IPS DF 19.7 (cell line): ENCODE results near the gene CEP170B.
"Not testable (repeated sequence)": the region's sequence is repeated elsewhere in the genome, so short reads cannot be mapped to it uniquely, and the experiment has no call there.

Experiments used
- DNase-seq: peaks from one replicate; pipeline ENCODE4 v3.0.0-alpha.2; 2013; ENCODE audit warnings: low read depth, low spot score

Gene CEP170B

DNA sequence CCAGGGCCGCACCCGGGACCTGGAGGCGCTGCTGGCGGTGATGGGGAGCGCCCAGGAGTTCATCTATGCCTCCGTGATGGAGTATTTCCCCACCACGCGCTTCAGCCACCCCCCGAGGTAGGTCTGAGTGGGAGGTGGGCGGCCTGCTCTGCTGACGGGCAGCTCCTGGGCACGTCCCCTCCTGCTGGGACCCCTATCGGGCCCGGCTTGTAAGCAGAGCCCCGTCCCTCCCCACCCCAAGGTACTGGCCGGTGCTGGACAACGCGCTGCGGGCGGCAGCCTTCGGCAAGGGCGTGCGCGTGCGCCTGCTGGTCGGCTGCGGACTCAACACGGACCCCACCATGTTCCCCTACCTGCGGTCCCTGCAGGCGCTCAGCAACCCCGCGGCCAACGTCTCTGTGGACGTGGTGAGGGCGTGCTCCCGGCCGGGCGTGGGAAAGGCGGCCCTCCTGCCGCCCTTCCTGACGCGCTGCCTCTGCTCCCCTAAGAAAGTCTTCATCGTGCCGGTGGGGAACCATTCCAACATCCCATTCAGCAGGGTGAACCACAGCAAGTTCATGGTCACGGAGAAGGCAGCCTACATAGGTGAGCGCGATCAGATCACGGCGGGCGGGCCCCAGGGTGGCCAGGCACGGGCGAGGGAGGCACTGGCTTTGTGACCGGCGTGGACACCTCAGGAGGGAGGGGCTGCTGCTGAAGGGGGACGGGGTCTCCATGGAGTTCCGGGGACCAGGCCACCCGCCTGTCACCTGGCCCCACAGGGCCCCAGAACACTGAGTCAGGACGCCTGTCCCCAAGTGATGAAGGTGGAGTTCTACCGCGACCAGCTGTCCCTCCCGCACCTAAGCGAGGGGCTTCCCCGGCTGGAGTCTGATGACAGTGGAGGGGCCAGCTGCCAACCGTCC is 67.0 kb downstream of the CEP170B start:
- DNase-seq = no peak

GRCh38 chr14:104932676-104933631 is 67.9 kb downstream of the CEP170B start:
- no peak for DNase-seq

- no peak for DNase-seq
Observed at GRCh38 chr14:104933746-104934733, 69.0 kb downstream of the CEP170B start.

DNA sequence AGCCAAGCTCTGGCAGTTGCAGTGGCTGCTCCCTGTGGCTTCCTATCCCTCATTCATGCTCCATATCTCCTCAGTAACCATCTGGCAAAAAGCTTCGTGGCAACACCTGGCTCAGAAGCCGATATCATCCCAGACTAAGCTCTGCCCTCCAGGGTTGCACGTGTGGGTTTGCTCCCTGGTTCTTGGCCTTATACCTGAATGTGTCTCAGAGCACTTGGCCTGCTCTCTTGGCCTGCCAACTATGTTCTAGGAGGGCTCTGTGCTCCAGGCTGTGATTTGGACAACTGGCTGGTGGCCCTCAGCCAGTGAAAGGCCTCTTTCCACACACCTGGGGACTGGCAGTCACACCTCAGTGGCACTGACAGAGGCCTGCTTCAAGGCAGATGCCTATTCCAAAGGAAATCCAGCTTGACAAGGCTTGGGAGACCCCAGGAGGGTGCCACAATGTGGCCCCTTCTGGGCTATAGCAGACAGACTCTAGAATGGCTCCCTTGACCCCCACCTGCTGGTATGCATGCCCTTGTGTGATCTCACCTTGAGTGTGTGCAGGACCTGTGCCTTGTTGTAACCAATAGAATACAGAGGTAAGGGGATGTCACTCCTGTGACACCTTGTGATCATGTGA is 70.1 kb downstream of the CEP170B start:
- DNase-seq = no peak

- DNase-seq = no peak
Observed at GRCh38 chr14:104935955-104936354, 70.9 kb downstream of the CEP170B start.

- no peak for DNase-seq
Observed at GRCh38 chr14:104936361-104937155, 71.5 kb downstream of the CEP170B start.

DNA sequence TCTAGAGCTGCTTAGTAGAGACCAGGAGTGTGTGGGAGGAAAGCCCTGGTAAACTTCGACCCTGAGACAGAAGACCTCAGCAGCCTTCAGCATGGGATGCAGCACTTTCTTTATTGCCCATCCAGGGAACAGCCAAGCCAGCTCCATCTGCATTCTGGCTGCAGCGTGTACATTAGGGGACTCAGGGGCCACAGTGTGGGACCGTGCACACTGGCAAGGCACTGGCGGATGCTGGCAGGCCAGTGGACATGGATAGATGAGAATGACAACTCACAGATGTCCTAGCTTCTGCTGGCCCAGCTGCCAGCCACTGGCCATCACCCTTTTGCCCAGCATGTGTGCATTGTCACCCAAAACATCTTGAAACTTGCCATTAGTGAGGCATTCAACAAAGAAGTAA is 72.1 kb downstream of the CEP170B start:
- no peak for DNase-seq

GRCh38 chr14:104937694-104938365 is 72.8 kb downstream of the CEP170B start:
- DNase-seq = no peak

DNA sequence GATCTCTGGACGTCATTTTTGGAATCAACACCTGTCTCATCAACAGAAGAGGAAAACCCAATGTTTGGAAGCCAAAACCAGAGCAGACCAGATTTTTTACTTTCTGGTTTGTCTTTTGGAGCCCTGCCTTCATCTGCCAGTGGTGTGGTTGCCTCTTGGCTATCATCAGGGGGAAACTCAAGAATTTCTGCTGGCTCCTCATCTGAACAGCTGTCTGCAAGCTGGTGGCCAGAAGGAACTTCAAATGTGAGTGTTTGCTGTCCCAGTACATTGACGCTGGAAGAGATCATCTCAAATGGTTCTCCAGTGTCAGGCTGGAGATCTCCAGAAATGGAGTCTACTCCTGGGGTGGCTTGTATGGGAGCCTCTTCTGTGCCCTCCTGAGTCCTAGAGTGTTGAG is 73.4 kb downstream of the CEP170B start:
- no peak for DNase-seq

GRCh38 chr14:104938960-104939359 is 73.9 kb downstream of the CEP170B start:
- DNase-seq = no peak

DNA sequence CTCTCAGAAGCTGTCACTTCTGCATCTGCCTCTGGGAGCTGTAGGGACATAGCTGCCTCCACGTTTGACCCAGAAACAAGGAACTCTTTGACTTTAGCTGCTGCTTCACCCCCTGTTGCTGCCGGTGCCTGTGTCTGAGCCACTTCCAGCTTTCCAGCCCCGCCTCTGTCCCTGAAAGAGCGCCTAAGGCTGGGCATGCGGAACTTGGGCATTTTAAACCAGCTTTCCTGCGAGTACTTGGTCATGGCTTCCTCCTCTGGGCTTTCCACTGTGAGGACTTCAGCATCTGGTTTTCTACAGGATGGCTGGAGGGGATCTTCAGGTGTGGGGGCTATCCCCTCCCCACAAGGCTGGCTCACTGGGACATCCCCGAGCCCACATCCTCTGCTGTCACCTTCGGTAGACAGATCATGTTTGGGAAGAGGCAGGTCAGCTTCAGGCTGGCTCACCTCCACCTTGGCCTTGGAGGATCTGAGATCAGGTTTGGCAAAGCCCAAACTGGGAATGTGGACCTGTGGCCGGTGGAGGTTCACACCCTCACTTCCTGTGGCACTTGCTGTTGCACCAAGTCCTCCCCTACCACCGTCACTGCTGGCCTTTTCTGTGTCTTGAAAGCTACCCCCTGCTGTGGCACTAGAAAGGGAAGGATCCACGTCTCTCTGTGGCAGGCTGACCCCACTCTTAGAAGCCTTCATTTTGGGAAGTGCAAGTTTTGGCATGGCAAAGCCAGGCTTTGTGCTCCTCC is 74.8 kb downstream of the CEP170B start:
- no peak for DNase-seq

- DNase-seq = no peak
Observed at GRCh38 chr14:104940526-104941150, 75.6 kb downstream of the CEP170B start.

DNA sequence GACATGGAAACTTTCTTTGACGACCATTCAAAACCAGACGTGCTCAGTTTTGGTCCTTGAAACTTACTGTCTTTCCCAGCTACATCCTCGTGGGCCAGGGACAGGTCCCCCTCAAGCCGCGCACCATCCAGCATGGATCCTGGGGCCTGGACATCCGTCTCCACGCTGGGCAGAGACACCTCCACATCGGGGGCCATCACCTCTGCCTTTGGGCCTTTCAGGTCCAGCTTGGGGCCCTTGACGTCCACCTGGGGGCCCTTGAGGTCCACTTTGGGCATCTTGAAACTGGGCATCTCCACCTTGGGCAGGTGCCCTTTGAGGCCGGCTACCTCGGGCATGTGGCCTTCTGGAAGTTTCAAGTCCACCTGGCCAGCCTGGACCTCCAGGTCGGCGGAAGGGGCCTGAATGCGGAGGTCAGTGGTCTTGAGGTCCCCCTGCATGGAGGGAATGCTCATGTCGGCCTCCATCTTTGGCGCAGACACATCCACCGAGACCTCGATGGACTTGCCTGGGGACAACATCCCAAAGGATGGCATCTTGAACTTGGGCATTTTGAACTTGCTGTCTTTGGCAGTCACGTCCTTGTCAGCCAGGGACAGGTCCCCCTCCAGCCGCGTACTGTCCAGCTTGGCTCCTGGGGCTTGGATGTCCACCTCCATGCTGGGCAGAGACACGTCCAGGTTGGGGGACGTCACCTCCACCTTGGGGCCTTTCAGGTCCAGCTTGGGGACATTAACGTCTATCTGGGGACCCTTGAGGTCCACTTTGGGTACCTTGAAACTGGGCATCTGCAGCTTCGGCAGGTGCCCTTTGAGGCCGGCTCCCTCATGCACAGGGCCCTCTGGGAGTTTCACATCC is 76.7 kb downstream of the CEP170B start:
- DNase-seq = no peak

GRCh38 chr14:104942586-104942985 is 77.5 kb downstream of the CEP170B start:
- DNase-seq = no peak

- not testable (repeated sequence) for DNase-seq
Observed at GRCh38 chr14:104943216-104944015, 78.3 kb downstream of the CEP170B start.

DNA sequence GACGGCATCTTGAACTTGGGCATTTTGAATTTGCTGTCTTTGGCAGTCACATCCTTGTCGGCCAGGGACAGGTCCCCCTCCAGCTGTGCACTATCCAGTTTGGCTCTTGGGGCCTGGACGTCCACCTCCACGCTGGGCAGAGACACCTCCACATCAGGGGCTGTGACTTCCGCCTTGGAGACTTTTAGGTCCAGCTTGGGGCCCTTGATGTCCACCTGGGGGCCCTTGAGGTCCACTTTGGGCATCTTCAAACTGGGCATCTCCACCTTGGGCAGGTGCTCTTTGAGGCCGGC is 78.9 kb downstream of the CEP170B start:
- DNase-seq = not testable (repeated sequence)
